ENCODE measurements around the gene TULP4. TPM values are rescaled to one million over a fixed set of nuclear protein-coding genes. Genes with fewer than 3 reads are reported as not detected.
A peak's percentile ranks its signal among the peaks of the same experiment; 100 is the strongest.

Gene TULP4
- total RNA-seq, 1 experiment from 2014 or later: 64.6 TPM

- Histone ChIP-seq H4K20me1 (ENCODE audit: control insufficient read depth, insufficient read depth, insufficient read length) (peaks cover 2% of the 10 kb centered on the region), H3K27me3 (ENCODE audit: insufficient read depth, low read length) (peaks cover 10% of the 10 kb centered on the region; the same call in 1 of the 2 replicates), H2AFZ (ENCODE audit: low read length) (no peak overlapping the region), H3T11ph (ENCODE audit: low read length) (no peak overlapping the region), H3K4ac (ENCODE audit: low read depth, low read length) (no peak overlapping the region), H3K79me1 (ENCODE audit: insufficient read depth, low read depth, low read length, poor library complexity, severe bottlenecking) (no peaks in the 10 kb centered on the region), H3K4me1 (ENCODE audit: insufficient read depth, low read length) (peaks cover 2% of the 10 kb centered on the region), H4K5ac (ENCODE audit: insufficient read length, low read depth, low read length) (no peak overlapping the region), H3K4me2 (ENCODE audit: insufficient read depth, insufficient read length, low read length) (no peak overlapping the region), H2BK120ac (ENCODE audit: low read depth, low read length, poor library complexity, severe bottlenecking) (no peak overlapping the region), H3K23ac (ENCODE audit: insufficient read length, low read depth, low read length) (no peak overlapping the region), H2BK5ac (ENCODE audit: insufficient read length, low read length) (no peak overlapping the region), H3K9ac (ENCODE audit: extremely low read depth, insufficient read length, low read length) (no peak overlapping the region), H4K8ac (replicated peaks; ENCODE audit: insufficient read length, low read depth, low read length) (no peak overlapping the region), H3K27ac (ENCODE audit: insufficient read length, low read depth, low read length) (no peak overlapping the region), H2BK15ac (ENCODE audit: low read depth, low read length) (no peak overlapping the region), H3K9me3 (ENCODE audit: control insufficient read depth, low read depth, low read length) (no peaks in the 10 kb centered on the region), H4K91ac (ENCODE audit: insufficient read length, low read depth, low read length) (no peak overlapping the region), H2BK20ac (ENCODE audit: low read depth, low read length, poor library complexity, severe bottlenecking) (no peak overlapping the region), H3K56ac (ENCODE audit: insufficient read length, low read depth, low read length) (no peak overlapping the region), H2AK5ac (ENCODE audit: insufficient read length, low read length) (no peak overlapping the region), H3K14ac (ENCODE audit: insufficient read depth, low read length) (no peak overlapping the region), H2BK12ac (ENCODE audit: insufficient read length, low read depth, low read length) (no peak overlapping the region), H3K23me2 (ENCODE audit: insufficient read length, low read depth, low read length, poor library complexity, severe bottlenecking) (no peaks in the 10 kb centered on the region), H3K79me2 (ENCODE audit: insufficient read depth, low read length) (peaks cover 2% of the 10 kb centered on the region; the same call in 1 of the 2 replicates), H3K18ac (ENCODE audit: insufficient read length, low read depth, low read length) (no peak overlapping the region)
- no peak for DNase-seq
- Mint-ChIP-seq H3K36me3 (ENCODE audit: insufficient read depth in 1 of 3, low read depth in 3 of 3) (peaks cover 11 to 37% (median 17%) of the 10 kb centered on the region in 3 experiments; a peak in 6 of 7 replicates), H3K9me3 (no peaks in the 10 kb centered on the region), H3K27ac (0 out of 7 replicates have a peak overlapping the region, but pooled peaks of 1 of the 3 experiments have one; percentile 17), H3K4me3 (no peak overlapping the region), H3K4me1 (peaks cover 12% of the 10 kb centered on the region in 2 experiments), H3K27me3 (ENCODE audit: low read depth) (peaks cover 18% of the 10 kb centered on the region)
- no CpG with 5 or more reads among the region's 15 CpGs for WGBS (ENCODE audit: extremely low coverage, insufficient read length, low lambda C conversion rate)
- TF ChIP-seq CTCF (conservative IDR thresholded peaks at IDR 0.05): no peak
Observed at GRCh38 chr6:158475344-158476302, 163.4 kb downstream of the TULP4 start.

All from H9 (cell line).